OCI-LY1 (cell line): Measurements from ENCODE around the gene SMIM7.

Experiments used
- CTCF ChIP-seq: fragments of 200-600 bp; sonication (generic), shearing (Covaris generic); IDR thresholded peaks from 2 replicates; pipeline ENCODE4 v1.5.1; 2017; ENCODE audit warnings: mild to moderate bottlenecking, antibody characterized with exemption, low read length, moderate library complexity, mixed read lengths
- EZH2 ChIP-seq: fragments of 200-600 bp; sonication (generic), shearing (Covaris generic); IDR thresholded peaks from 2 replicates; pipeline ENCODE4 v1.8.0; 2017; ENCODE audit warnings: borderline replicate concordance, mixed run types, mild to moderate bottlenecking, antibody characterized with exemption, low read length, moderate library complexity, mixed read lengths

GRCh38 chr19:16652854-16653253 lies 7.1 kb downstream of the SMIM7 start:
- TF ChIP-seq CTCF (no peak), EZH2 (no peak)
